Activated B cell treated with CpG ODN at 0.5 μM for 24 hours (primary cell): Measurements from ENCODE around the gene PDCD6IP. TPM values are rescaled to one million over a fixed set of nuclear protein-coding genes. Genes with fewer than 3 reads are reported as not detected.

Experiments
- ATAC-seq: fragments of 200-7000 bp; cut with Tn5 transposase; one replicate; pipeline ENCODE4 v1.10.0; 2021; ENCODE audit warnings: low read depth, mild to moderate bottlenecking, moderate library complexity
- CTCF ChIA-PET: fragments of 350-600 bp; sonication (Branson Sonifier 250); formaldehyde crosslinking; loops from one replicate; lab custom pipeline; 2021; ENCODE audit warnings: antibody characterized with exemption; lab: Charles Lee
- POLR2A ChIA-PET: fragments of 350-600 bp; sonication (Branson Sonifier 250); formaldehyde crosslinking; loops from one replicate; lab custom pipeline; 2021; ENCODE audit warnings: antibody characterized with exemption; lab: Charles Lee
- DNase-seq: peaks from one replicate; pipeline ENCODE4 v3.0.0; 2022
- H3K27ac Mint-ChIP-seq: one replicate; pipeline ENCODE4 v1.8.0; 2020; ENCODE audit warnings: mixed read lengths
- H3K27me3 Mint-ChIP-seq: one replicate; pipeline ENCODE4 v1.8.0; 2021; ENCODE audit warnings: mixed read lengths
- H3K36me3 Mint-ChIP-seq: one replicate; pipeline ENCODE4 v1.8.0; 2021; ENCODE audit warnings: low read depth, mixed read lengths
- H3K4me1 Mint-ChIP-seq: one replicate; pipeline ENCODE4 v1.8.0; 2021; ENCODE audit warnings: mixed read lengths
- H3K4me3 Mint-ChIP-seq: one replicate; pipeline ENCODE4 v1.8.0; 2020; ENCODE audit warnings: mild to moderate bottlenecking, mixed read lengths
- H3K9me3 Mint-ChIP-seq: one replicate; pipeline ENCODE4 v1.8.0; 2020; ENCODE audit warnings: mixed read lengths
- intact Hi-C: fragments of 100-400 bp; cut with micrococcal nuclease; formaldehyde crosslinking; loops from one replicate; pipeline ENCODE4 v1.15.1; 2024
- total RNA-seq: library from RNA; stranded (reverse); gene quantifications from 2 replicates; pipeline ENCODE4 v1.2.3, GENCODE V29; 2022
- TF ChIP-seq, protein P1 (sequence below): fragments of 200-600 bp; IDR thresholded peaks from one replicate; pipeline ENCODE4 v1.8.0; 2022; ENCODE audit warnings: antibody characterized with exemption, mild to moderate bottlenecking

Gene PDCD6IP
- total RNA-seq, 1 donor from 2014 or later, result 237 TPM

DNA sequence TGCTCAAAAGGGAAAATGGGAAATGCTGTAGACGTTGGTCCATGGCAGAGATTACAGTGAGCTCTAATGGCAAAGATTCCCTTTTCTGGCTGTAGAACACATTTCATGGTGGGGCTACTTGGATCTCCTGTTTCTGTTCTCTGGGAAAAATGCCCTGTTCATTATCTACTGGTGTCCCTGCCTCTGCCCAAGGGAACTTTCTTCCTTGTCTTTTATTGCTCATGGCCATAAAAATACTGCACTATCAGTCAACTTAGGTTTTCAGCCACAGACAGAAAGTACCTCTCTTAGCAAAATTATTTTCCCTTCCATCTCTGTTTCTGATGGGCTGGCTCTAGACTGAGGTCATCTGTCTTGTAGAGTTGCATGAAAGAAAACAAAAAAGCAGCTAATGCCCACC lies 98.9 kb downstream of the PDCD6IP start:
- no peaks in the 10 kb centered on the region for H3K9me3 Mint-ChIP-seq
- ChIA-PET POLR2A (no interaction called here), CTCF (interaction anchor here (1.5 kb wide), 1 partner anchor 14 kb away, joined by 8 read pairs; no protein-coding TSS in a partner anchor)
- ATAC-seq (no peak), DNase-seq (no peak)
- no peaks in the 10 kb centered on the region for H3K27me3 Mint-ChIP-seq
- H3K4me3 Mint-ChIP-seq, result no peak overlapping the region
- TF ChIP-seq, protein P1, sequence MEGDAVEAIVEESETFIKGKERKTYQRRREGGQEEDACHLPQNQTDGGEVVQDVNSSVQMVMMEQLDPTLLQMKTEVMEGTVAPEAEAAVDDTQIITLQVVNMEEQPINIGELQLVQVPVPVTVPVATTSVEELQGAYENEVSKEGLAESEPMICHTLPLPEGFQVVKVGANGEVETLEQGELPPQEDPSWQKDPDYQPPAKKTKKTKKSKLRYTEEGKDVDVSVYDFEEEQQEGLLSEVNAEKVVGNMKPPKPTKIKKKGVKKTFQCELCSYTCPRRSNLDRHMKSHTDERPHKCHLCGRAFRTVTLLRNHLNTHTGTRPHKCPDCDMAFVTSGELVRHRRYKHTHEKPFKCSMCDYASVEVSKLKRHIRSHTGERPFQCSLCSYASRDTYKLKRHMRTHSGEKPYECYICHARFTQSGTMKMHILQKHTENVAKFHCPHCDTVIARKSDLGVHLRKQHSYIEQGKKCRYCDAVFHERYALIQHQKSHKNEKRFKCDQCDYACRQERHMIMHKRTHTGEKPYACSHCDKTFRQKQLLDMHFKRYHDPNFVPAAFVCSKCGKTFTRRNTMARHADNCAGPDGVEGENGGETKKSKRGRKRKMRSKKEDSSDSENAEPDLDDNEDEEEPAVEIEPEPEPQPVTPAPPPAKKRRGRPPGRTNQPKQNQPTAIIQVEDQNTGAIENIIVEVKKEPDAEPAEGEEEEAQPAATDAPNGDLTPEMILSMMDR, result no peak
- intact Hi-C loops, result no loop called here
- H3K36me3 Mint-ChIP-seq, result no peaks in the 10 kb centered on the region
- H3K27ac Mint-ChIP-seq, result no peak overlapping the region
- no peaks in the 10 kb centered on the region for H3K4me1 Mint-ChIP-seq

DNA sequence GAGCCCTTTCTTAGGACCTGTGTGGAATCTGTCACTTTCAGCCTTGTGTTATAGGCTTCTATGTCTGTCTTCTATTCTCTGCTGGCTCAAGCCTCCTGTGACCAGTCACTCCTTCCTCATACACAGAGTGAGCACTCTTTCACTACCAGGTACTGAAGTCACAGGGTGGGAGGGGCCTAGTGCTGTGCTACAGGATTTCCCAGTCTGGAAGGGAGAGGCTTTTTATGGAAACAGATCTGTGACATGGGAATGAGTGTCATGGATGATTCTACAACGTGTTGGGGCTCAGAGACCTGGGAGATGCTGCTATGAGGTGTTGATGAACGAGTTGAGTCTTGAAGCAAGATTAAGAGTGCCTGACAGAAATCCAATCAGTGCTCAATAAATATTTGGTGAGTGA lies 100.5 kb downstream of the PDCD6IP start:
- ChIA-PET CTCF (no interaction called here), POLR2A (no interaction called here)
- DNase-seq (no peak), ATAC-seq (no peak)
- TF ChIP-seq, protein P1, result no peak
- Mint-ChIP-seq H3K27me3 (no peaks in the 10 kb centered on the region), H3K9me3 (no peaks in the 10 kb centered on the region), H3K36me3 (no peaks in the 10 kb centered on the region), H3K4me3 (no peak overlapping the region), H3K27ac (no peak overlapping the region), H3K4me1 (no peaks in the 10 kb centered on the region)
- intact Hi-C loops, result no loop called here

DNA sequence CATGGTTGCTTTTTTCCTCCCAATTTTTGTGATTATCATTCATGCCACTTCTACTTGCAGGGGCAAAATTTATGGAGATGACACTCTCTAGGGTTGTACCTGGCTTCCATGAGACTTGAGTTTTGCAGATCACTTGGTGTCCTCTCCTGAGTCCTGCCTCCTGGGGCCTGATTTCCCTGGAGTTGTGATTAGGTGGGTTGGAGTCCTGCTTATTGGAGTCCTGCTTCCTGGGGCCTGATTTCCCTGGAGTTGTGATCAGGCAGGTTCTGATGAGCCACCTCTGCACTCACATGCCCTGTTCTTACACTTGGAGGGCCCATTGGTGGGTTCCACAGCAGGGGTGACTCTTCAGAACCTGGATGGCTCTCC lies 102.0 kb downstream of the PDCD6IP start:
- TF ChIP-seq, protein P1, result no peak
- ChIA-PET CTCF (no interaction called here), POLR2A (no interaction called here)
- no peak overlapping the region for H3K27ac Mint-ChIP-seq
- H3K4me1 Mint-ChIP-seq, result no peaks in the 10 kb centered on the region
- H3K4me3 Mint-ChIP-seq, result no peak overlapping the region
- no peaks in the 10 kb centered on the region for H3K27me3 Mint-ChIP-seq
- ATAC-seq, result no peak
- no peaks in the 10 kb centered on the region for H3K9me3 Mint-ChIP-seq
- intact Hi-C loops, result no loop called here
- no peaks in the 10 kb centered on the region for H3K36me3 Mint-ChIP-seq
- DNase-seq, result no peak

DNA sequence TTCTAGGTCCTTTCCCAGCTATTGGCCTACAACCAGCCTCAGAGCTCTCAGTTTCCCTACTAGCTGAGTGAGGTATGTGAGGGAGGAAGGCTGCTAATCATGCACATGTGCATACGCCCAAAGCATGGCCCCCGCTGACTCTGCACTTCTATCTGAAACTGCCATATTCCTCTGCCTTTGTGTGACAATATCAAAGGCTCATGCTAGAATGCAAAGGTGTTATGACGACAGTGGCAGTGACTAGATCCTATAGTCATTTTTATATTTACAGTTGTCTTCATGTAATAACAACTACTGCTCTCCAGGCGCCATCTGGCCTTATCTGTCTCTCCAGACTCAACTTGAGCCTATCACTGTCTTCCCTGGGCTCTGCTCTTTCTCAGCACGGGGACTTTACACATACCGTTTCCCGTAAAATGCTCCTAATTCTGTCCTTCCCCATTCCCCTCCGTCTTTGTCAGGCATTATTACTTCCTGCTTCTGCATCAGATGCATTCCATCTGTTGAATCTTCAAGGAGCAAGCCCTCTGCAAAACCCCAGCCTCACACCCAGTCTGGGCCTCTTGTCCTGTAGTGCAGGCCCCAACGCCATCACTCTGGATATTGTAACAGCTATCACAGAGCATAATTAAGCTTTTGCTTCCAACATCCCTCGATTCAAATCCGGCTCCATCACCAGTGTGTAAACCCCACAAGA lies 102.5 kb downstream of the PDCD6IP start:
- DNase-seq (no peak), ATAC-seq (no peak)
- H3K36me3 Mint-ChIP-seq, result no peaks in the 10 kb centered on the region
- no peaks in the 10 kb centered on the region for H3K4me1 Mint-ChIP-seq
- no peaks in the 10 kb centered on the region for H3K27me3 Mint-ChIP-seq
- H3K27ac Mint-ChIP-seq, result no peak overlapping the region
- intact Hi-C loops, result no loop called here
- ChIA-PET CTCF (no interaction called here), POLR2A (no interaction called here)
- TF ChIP-seq, protein P1, result no peak
- no peak overlapping the region for H3K4me3 Mint-ChIP-seq
- H3K9me3 Mint-ChIP-seq, result no peaks in the 10 kb centered on the region

DNA sequence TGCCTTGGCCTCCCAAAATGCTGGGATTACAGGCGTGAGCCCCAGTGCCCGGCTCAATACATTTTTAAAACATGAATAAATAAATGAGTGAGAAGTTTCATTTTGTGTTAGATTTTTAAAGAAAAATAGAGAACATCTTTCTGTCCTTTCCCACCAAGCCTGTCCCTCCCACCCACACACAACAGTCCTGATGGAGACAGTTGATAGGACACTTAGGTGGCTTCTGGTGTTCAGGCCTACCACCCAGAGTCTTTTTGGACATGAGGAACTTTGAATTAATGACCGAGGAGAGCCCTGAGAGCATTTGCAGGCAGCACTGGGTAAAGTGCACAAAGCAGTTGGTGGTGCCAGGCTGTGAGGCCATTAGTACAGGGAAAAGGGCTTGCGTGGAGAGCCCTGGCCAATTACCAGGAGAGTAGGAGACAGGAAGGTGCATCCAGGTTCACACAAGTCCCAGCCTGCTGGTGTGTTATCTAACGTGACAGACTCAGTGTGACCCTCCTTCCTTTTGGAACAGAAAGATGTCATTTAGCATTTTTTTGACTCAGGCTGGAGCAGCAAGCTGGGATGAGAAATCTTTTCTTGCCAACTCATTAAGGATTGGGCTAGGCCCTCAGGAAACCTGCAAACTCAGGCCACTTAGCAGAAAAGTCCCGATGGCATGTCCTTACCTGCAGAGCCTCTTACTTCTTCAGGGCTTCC lies 103.6 kb downstream of the PDCD6IP start:
- Mint-ChIP-seq H3K4me1 (no peaks in the 10 kb centered on the region), H3K9me3 (no peaks in the 10 kb centered on the region), H3K27ac (no peak overlapping the region), H3K27me3 (no peaks in the 10 kb centered on the region), H3K4me3 (no peak overlapping the region), H3K36me3 (no peaks in the 10 kb centered on the region)
- ATAC-seq, result no peak
- no peak for DNase-seq
- intact Hi-C loops, result no loop called here
- ChIA-PET CTCF (no interaction called here), POLR2A (no interaction called here)
- TF ChIP-seq, protein P1, result no peak
